Activated CD8-positive, alpha-beta memory T cell treated with anti-CD3 and anti-CD28 coated beads for 48 hours (primary cell): Measurements from ENCODE around the gene FAM120A.
A peak's percentile ranks its signal among the peaks of the same experiment; 100 is the strongest.

ENCODE experiments used
- DNase-seq, 3 experiments: peaks; one replicate each; pipeline ENCODE4 v3.0.0-alpha.2; 2020; ENCODE audit warnings: low read depth in 2 of 3, low spot score in 2 of 3

The FAM120A gene

DNA sequence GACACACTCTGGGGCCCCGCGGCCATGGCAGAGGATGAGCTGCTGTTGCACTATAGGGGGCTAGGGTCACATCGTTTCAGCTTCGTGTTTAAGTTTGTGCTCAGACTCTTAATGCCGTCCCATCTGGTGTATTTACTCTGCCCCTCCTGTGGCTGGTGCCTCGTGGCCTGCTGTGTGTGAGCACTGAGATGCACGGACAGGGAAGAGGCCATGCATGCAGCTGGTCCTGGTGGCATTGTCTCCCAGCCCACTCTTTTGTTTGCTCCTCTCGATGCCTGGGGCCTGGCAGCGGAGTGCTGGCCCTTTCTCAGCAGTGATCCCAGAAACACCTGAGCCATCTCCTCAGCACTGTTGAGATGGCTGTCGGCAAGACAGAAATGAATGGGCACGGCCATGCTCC lies 94.9 kb downstream of the FAM120A start:
- DNase-seq: no peak

DNA sequence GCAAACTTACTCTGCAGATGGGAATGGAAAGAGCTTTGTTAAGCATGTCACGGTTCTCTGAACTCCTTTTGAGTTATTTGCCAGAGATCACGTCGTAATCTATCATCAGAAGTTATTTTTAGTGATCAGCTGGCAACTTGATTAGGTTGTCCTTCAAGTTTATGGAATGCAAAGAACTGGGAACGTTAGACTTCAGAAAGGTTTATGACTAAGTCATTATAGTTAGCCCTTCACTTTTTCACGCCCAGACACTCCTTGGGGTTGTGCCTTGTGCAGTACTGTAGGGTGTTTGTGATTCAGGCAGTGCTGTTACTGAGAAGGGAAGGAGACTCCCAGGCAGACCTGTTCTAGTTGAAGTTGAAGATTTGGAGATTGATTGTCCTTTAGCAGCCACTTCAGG lies 98.1 kb downstream of the FAM120A start:
- DNase-seq: no peak

DNA sequence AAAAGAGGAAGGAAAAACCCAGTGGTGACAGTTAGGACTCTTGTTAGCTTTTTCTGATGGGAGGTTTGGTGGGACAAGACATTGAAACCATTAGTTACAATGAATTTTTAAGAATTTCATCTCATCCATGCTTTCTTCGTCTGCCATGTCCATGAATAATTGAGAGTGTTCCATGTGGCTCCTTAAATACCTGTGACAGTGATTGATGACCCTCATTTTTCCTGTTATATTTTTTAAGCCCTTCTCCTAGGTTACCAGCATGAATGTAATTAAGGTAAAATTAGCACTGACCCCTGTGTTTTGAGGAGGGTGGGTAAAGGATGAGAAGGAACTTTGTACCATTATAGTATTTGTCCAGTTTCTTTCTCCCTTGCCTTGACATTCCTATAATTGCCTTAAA lies 101.4 kb downstream of the FAM120A start:
- DNase-seq: no peak

DNA sequence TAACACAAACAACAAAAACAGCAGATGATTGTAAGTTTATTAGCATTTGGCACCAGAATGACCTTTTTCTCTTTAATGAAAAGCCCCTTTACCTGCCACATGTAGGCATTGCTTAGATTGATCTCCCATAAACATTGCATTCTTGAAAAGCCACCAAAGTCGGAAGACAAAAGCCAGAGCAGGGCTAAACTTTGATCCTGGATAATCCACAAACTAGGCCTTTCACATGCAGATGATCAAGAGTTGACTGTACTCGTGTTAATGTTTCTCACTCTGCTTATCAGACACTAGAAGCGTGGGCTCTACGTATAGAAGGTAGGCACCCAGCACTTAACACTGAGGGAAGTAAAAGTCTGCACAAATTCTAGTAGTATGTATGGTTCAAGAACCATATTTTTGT lies 103.9 kb downstream of the FAM120A start:
- no peak for DNase-seq

DNA sequence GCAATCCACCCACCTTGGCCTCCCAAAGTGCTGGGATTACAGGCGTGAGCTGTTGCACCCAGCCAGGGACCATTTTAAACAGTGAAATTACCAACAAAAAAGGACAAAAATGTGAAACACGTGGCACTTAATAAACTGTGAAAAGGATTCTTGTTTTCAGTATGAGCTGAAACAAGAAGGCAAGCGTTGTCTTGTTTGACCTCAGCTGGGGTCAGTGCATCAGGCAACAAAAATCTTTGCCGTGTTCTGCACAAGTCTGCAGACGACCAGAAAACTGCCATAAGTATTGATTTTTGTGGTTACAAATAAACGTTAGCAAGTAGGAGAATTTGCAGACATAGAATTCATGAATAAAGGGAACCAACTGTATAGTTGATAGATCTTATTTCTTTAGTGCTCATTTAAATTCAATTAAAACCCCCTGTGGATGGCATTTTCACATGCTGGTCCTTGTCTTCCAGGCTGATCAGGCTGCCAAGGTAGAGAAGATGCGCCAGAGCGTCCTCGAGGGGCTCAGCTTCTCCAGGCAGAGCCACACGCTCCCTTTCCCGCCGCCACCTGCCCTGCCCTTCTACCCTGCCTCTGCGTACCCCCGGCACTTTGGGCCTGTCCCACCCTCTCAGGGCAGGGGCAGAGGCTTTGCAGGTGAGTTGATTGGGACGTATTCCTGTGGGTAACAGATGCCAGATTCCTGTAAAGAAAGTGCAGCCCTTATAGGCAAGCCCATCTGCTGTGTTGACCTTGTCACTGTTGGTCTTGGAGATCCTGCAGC lies 106.1 kb downstream of the FAM120A start:
- DNase-seq: no peak

DNA sequence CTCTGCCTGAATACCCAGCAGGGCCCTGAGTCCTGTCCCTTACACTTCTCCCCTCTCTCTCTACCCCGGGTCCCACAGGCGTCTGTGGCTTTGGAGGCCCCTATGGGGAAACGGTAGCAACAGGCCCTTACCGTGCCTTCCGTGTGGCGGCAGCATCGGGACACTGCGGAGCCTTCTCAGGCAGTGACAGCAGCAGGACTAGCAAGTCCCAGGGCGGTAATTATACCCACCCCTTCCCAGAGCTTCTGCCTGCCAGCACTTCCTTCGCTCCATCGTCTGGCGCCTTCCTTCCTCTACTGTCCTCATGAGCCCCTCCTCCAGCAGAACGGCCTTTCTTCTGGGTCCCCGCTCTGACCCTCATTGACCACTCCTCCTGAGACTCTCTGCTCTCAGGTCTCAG lies 107.0 kb downstream of the FAM120A start:
- DNase-seq: no peak

DNA sequence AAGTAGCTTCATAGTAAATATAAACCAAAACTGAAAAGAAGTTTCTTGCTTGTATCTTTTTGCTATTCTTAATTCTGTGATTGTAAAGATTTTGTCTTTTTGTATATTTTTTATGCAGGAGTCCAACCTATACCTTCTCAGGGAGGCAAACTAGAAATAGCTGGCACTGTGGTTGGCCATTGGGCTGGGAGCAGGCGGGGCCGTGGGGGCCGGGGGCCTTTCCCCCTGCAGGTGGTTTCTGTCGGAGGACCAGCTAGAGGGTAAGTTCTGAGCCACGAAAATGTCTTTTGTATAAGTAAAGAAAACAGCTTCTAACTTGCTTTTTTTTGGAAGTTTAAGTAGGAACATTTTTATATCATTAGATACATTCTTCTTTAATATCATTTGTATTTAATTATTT lies 109.5 kb downstream of the FAM120A start:
- no peak for DNase-seq

DNA sequence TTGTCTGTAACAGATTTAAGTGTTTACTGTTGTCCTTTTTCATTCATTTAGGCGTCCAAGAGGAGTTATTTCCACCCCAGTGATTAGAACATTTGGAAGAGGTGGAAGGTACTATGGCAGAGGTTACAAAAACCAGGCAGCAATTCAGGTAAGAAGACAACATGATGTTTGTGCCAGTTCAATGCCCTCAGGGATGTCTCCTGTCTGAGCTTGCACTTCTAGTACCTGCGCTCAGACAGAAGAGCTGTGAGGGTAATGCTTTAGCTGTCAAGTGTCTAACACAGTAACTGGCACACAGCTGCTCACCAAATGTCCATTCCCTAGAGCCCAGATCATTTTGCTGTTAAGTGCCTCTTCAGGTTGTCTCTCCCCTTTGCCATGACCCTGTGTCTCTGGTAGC lies 110.7 kb downstream of the FAM120A start:
- no peak for DNase-seq

DNA sequence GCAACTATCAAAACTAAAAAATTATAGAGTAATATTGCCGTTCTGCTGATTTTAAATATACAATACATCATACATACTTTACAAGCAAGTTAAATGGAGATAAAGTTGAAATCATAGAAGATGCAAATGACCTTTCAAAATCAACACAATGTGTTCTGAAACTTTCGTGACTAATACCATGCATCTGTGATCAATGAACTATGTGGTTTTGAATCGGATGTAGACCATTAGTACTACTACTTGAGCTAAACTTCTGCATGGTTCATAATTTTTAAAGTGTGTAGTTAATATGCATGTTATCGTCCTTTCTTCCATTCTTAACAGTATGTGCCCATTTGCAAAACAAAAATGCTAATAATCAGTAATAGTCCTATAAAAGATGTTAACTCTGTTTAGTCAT lies 113.6 kb downstream of the FAM120A start:
- DNase-seq: no peak

DNA sequence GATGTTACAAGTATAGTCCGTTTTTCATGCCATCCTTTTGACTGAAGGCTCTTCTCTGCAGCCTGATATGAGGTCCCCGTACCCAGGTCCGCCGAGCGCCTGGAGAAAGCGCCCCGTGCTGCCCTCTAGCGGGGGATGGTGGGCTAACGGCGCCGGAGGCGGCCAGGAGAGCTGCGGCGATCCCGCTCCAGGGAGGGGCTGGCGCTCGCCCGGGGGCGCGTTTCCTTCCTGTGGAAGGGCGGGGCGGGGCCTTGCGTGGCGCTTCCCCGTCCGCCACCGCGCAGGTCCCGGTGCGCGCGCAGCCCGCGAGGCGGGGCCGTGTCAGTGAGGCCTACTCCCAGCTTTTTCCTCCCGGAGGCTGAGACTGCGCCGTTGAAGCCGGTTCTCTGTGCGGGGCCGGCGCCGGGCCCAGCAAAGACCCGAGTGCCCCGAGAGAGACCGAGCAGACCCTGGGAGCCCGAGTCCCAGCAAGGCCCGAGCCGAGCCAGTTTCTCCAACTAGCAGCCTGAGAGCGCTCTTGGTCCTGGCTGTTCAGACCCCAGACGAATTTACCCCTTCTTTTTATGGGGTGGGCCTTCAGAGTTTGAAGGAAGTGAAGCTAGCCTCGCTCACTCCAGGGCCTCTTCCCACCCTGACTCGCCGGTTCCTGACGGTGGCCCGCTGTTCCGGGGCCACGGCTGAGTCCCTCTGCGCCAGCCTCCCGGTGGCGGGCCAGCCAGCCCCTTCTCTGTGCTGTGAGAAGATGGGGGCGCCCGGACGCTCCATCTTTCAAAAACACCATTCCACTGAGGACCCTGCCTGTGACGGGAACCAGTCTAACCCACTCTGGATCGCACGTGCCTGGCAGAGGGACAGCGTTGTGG lies 115.2 kb downstream of the FAM120A start:
- DNase-seq: peak; percentile 99

DNA sequence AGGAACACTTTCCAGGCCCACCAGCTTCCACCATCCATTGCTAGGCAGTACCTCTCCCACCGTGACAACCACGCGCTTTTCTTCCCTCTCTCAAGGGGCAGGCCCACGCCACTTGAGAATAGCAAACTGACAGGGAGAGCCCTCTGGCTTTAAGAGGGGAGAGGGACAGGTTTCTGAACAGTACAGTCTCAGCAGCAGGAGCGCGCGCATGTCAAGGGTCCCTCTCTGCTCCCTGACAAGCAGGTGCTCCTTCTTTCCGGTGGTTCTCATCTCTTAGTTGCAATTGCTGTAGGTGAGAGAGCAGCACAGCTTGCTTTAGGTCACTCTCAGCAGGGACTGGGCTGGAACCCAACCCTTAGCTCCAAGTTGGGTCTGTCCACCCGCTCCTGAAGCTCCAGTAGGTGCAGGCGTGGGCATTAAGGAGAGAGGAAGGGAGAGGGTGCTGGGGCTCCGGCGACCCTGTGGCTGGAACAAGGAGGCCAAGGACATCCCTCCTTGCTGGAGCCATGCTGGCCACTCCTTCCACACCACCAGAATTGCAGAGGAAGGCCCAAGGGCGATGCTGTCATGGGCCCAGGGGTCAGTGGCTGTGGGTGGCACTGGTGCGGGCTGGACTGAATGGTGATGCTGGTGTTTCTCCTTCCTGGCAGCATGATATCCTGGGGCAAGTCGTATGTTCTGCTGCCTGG lies 115.9 kb downstream of the FAM120A start:
- no peak for DNase-seq

DNA sequence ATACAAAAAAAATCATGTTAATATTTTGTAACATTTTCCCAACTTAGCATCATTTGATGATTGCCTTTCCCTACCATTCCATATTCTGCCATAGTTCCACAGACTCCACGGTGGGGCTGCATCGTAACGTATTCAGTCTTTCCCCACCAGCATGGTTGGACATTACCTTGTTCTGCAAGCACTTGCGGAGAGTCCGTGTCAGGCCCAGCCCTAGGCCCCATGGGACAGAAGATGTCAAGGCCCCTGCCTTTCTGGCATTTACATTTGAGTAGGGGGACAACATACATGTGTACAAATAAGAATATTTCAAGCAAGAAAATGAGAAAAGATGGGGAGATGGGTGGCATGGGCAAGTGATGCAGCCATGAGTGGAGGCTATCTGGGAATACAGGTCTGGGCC lies 116.7 kb downstream of the FAM120A start:
- no peak for DNase-seq

DNA sequence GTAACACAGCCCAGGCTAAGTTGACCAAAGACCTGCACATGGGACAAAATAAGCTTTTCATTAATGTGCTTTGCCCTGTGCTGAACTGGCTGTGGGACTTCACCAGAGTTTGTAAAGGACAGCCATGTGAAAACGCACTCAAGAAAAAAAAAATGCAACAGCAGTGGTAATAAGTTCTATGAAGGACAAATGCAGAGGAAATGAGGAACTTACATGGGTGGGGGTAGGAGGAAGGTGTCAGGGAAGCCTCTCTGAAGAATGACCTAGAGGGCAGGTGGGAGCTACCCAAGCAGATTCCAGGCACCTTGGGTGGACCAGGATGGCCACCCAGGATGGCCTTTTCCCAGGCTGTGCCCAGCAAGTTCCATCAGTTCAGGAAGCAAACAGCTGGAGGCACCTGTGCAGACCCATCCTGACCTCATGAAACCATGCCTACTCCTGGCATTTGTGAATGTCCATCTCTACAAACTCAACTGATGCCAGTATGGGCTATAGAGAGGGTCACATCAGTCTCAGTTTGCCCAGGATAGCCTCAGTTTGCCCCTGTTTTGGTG lies 118.2 kb downstream of the FAM120A start:
- DNase-seq: no peak

DNA sequence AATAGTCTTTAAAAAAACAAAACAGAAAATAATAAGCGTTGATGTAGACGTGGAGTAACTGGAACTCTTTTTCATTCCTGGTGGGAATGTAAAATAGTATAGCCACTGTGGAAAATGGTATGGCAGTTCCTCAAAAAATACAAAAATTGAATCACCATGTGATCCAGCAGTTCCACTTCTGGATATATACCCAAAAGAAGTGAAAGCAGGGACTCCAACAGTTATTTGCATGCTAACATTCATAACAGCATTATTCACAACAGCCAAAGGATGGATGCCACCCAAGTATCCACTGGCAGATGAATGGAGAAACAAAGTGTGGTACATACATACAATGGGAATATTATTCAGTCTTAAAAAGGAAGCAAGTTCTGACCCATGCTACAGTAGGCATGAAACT lies 120.7 kb downstream of the FAM120A start:
- DNase-seq: no peak

DNA sequence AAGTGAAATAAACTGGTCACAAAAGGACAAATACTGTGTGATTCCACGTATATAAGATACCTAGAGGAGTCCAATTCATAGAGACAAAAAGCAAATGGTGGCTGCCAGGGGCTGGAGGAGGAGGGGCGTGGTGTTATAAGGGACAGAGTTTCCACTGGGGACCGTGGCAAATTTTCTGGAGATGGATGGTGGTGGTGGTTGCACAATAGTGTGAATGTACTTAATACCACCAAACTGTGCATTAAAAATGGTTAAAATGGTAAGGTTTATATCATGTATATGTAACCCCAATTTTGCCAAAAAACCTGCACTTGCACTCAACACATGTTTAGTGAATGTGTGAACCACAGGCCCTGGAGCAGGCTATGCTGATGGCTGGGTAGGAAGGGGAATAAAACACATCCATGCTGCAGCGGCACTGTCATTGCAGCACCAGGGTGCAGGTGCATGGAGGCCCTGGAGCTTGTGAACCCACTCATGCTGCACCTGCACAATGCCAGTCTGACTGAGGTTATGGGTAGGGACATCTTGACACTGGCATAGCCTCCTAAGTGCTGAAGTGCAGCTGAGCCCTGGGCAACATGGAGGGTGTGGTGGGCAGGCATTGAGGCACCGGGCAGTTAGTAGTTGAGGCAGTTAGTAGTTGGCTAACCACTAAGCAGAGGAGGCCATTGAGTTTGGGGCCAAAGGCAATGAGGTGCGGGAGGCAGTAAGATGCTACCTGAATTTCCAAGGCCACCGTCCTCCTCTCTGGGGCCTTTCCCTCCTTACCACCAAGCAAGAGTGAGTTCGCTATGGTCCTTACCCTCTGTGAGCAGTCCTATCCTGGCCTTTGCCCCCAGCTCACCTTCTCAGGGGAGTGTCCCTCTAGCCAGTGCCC lies 121.4 kb downstream of the FAM120A start:
- DNase-seq: no peak

DNA sequence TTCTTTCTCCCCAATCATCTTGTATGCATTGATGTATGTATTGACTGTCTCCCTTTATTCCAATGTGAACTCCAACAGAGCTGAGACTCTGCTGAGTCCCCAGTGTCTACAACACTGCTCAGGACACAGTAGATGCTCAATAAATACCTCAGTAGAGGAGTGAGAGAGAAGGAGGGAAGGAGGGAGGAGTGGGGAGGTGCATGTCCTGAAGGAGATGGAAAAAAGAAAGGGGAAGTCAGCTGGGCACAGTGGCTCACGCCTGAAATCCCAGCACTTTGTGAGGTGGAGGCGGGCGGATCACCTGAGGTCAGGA lies 122.0 kb downstream of the FAM120A start:
- DNase-seq: no peak

DNA sequence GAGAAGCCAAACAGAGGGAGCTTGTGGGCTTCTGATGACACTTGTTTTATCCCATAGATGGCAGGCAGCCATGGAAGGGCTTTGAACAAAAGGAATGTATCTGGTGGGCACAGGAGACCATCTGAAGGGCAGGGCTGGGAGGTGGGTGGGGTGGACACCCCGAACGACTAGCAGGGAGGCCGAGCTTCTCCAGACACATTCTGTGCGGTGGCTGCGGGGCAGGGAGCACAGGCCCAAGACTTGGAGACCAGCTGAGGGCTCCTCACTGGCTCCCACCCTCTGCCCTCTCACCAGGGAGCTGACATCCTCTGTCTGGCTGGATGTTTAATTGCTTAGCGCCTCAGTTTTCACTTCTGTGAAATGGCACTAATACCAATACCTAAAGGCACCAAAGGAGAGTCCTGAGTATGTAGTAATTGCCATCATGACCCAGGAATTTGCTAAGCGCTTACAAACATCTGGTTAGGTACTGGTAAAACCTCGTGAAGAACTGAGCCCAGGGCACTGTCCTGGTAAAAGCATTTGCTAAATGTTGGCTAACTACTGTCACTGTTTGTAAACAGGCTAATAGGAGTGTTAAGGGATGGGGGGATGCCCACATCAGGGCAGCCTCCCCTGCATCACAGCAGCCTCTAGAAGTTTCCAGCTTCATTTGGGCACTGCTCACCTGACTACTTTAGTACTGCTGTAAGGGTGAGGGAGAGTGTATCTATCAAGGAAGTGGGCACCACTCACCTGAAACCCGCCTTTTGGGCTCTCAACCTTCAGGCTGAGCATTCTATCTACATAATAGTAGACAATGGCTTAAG lies 122.8 kb downstream of the FAM120A start:
- no peak for DNase-seq

DNA sequence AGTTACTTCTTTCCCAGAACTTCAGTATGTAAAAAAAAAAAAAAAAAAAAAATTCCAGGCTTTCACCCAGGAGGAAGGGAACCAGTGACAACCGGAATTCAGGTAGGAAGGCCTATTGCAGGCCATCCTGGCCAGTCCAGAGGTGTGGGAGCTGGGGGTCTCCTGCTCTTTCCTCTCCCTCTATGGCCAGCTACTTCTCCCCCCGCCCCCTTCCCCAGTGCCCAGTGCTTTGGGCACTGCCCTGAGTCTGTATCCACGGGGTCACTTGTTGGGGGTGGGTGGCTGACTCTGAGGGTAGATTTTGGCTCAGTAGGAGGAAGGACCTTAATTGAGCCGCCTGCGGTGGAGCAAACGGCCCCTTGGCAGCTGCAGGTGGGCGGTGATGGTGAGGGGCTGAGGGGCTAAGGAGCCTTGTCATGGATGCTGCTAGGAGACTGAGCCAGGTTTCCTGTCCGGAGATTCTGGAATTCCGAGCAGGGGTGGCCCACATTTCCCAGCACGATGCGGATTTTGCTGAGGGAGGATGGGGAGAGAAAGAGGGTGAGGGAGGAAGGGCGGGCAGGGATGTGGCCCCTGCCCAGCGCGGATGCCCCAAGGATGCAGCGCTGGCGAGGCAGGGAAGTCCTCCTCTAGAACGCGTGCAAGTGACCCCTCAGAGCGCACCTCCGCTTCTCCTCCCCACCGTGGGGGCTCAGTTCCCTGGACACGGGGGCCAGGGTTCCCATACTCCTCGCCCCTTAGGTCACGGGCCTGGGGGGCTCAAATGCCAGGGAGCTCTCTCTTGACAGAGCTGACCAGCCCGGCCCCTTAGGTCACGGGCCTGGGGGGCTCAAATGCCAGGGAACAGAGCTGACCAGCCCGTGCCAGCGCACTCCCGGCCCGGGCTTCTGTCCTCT lies 123.7 kb downstream of the FAM120A start:
- DNase-seq: no peak

DNA sequence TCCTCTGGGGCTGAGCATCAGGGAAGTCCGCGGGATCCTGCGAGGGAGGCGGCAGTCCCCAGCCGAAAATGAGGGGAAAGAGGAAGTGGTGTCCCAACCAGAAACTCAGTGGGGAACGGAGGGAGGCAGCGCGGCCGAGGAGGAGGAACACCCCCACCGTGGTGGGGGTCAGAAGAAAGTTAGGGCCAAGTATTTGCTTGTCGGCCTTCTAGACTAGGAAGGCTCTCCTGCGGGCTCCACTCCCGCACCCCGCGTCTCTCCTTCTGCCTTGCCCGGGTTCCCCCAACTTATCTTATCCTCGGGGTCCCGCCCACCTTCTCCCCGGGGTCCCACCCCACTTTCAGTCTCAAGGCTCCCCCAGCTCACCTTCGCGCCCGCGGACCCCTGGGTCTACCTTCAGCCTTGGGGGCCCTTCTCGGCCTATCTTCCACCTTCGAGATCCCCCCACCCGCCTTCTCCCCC lies 124.3 kb downstream of the FAM120A start:
- peak in 2 of 3 experiments; percentile 12 to 37 for DNase-seq
